Adipocyte (in vitro differentiated cells): ENCODE data around the gene GALNT14.

ENCODE experiments used
- DNase-seq: peaks from one replicate; pipeline ENCODE4 v3.0.0-alpha.2; 2015; ENCODE audit warnings: low read depth
- H3K27me3 ChIP-seq: replicated peaks from 2 replicates; pipeline ENCODE4 v1.7.0; 2013; ENCODE audit warnings: mild to moderate bottlenecking, low read length, moderate library complexity; ENCODE audit not compliant: control insufficient read depth, insufficient read depth
- H3K36me3 ChIP-seq: 2 replicates; pipeline ENCODE4 v1.7.0; 2013; ENCODE audit warnings: low read length, mild to moderate bottlenecking, moderate library complexity; ENCODE audit not compliant: control insufficient read depth, insufficient read depth, severe bottlenecking
- H3K4me1 ChIP-seq: 2 replicates; pipeline ENCODE4 v1.7.0; 2013; ENCODE audit warnings: mild to moderate bottlenecking, low read length, moderate library complexity; ENCODE audit not compliant: control insufficient read depth, insufficient read depth
- H3K4me3 ChIP-seq: 2 replicates; pipeline ENCODE4 v1.7.0; 2013; ENCODE audit warnings: mild to moderate bottlenecking, low read length, moderate library complexity
- H3K9ac ChIP-seq: 2 replicates; pipeline ENCODE4 v1.7.0; 2013; ENCODE audit warnings: mild to moderate bottlenecking, low read length, moderate library complexity
- H3K9me3 ChIP-seq: 2 replicates; pipeline ENCODE4 v1.7.0; 2013; ENCODE audit warnings: mild to moderate bottlenecking, low read length, moderate library complexity; ENCODE audit not compliant: control insufficient read depth

GALNT14 gene

GRCh38 chr2:31110431-31110830 lies 27.8 kb downstream of the GALNT14 start:
- no peak overlapping the region for H3K9ac ChIP-seq
- H3K4me3 ChIP-seq, result no peak overlapping the region
- peaks cover 8% of the 10 kb centered on the region for H3K4me1 ChIP-seq
- no peaks in the 10 kb centered on the region for H3K9me3 ChIP-seq
- H3K27me3 ChIP-seq, result peaks cover 3% of the 10 kb centered on the region
- no peaks in the 10 kb centered on the region for H3K36me3 ChIP-seq
- DNase-seq, result no peak

DNA sequence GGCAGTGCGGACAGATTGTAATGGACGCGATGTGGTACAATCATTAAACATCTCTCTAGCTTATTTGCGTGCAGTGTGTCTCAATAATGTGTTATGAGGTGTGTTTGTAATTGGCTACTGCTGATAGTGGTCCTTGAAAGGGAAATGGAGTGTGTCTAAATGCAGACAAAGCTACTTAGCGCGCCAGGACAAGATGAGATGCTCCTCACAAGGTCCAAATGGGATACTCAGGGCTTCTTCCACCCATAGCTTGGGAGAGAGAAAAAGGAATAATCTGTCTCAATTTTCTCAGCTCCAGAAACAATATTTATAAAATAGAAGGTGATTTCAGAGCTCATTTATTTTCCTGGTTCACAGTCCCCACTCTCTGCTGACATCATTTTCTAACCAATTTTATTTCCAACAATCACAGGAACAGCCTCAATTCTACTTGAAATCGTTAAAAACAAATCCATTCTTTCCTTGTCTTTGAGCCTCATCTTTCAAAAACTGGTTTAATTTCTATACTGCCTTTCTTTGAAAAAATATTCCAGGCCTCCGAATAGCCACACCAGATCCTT lies 28.5 kb downstream of the GALNT14 start:
- no peak for DNase-seq
- peaks cover 8% of the 10 kb centered on the region for H3K4me1 ChIP-seq
- H3K9me3 ChIP-seq, result no peaks in the 10 kb centered on the region
- H3K4me3 ChIP-seq, result no peak overlapping the region
- H3K27me3 ChIP-seq, result peaks cover 4% of the 10 kb centered on the region
- H3K9ac ChIP-seq, result no peak overlapping the region
- H3K36me3 ChIP-seq, result no peaks in the 10 kb centered on the region

DNA sequence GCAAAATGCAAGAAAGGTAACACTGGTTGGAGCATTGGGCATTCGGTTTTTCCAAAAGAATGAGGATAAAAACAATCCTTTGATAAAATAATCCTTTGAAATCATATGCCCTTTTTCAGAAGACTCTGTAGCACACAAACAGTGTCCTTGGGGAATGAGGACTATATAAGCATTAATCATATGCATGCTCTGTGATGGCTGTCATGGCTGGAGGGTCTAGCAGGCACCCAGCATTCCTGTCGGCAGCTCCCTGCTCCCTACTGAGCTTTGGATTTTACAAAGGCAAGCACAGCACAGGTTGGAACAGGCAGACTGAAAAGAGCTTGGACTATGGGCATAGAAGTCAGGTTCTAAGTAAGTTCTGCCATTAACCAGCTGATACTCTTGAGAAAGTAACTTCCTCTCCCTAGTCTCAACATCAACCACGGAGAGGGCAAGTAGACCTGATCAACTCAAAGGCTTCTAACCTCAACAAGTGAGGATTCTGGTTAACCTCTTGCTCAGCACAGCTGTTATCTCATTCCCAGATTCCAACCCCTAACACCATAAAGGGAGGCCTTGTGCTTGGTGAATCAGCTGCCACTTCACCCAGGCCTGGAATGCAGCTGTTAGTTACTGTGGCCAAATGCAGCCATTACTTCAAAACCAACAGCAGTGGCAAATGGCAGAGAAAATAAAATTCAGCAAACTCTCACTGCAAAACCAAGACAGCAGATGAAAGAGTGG lies 29.5 kb downstream of the GALNT14 start:
- no peak overlapping the region for H3K4me3 ChIP-seq
- no peak for DNase-seq
- H3K27me3 ChIP-seq, result peaks cover 7% of the 10 kb centered on the region

DNA sequence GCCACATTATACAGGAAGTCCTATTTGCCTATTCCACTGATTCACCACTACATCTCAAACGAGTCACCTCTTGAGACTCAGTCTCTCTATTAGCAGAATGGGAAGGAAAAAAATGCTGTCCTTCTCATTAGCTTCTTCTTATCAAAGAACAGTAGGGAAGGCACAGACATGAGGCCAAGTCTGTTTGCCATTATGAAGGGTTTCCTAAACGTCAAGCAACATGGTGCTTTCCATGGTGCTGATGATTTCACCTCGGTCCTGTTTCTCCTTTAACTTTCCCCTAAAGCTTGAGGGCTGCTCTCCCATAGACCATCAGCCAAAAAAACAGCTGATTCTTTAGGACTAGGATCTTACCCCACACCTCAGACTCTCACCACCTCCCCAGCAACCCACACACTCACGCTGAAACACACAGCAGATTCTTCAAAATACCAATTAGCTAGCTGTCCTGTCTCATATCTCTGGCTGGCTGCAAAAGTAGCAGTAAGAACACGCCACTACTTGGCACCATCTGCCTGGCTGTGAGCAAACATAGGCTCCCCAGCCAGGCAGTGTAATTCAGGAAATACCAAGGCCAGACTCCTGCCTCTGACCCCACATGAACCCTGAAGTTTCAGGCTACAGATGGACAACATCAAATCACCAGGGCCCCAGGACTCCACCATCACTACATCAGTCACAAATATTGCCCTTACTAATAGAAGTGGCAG lies 30.5 kb downstream of the GALNT14 start:
- peak; percentile 28 for DNase-seq
- Histone ChIP-seq H3K27me3 (peaks cover 13% of the 10 kb centered on the region), H3K9ac (no peak overlapping the region), H3K36me3 (no peaks in the 10 kb centered on the region), H3K4me3 (no peak overlapping the region), H3K9me3 (no peaks in the 10 kb centered on the region), H3K4me1 (peaks cover 8% of the 10 kb centered on the region)

More for the DNA sequence above, 29.5 kb downstream of the GALNT14 start:
- H3K9me3 ChIP-seq, result no peaks in the 10 kb centered on the region
- peaks cover 8% of the 10 kb centered on the region for H3K4me1 ChIP-seq
- H3K36me3 ChIP-seq, result no peaks in the 10 kb centered on the region
- no peak overlapping the region for H3K9ac ChIP-seq

DNA sequence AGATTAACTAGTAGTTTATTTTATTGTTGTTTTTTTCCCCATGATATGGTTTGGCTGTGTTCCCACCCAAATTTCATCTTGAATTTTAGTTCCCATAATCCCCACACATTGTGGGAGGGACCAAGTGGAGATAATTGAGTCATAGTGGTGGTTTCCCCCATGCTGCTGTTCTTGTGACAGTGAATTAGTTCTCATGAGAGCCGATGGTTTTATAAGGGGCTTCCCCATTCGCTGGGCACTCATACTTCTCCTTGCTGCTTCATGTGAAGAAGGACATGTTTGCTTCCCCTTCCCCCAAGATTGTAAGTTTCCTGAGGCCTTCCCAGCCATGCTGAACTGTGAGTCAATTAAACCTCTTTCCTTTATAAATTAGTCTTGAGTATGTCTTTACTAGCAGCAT lies 36.5 kb downstream of the GALNT14 start:
- H3K9ac ChIP-seq, result no peak overlapping the region
- no peaks in the 10 kb centered on the region for H3K36me3 ChIP-seq
- no peak for DNase-seq
- no peaks in the 10 kb centered on the region for H3K4me1 ChIP-seq
- no peak overlapping the region for H3K4me3 ChIP-seq
- no peaks in the 10 kb centered on the region for H3K9me3 ChIP-seq
- H3K27me3 ChIP-seq, result peaks cover 11% of the 10 kb centered on the region

DNA sequence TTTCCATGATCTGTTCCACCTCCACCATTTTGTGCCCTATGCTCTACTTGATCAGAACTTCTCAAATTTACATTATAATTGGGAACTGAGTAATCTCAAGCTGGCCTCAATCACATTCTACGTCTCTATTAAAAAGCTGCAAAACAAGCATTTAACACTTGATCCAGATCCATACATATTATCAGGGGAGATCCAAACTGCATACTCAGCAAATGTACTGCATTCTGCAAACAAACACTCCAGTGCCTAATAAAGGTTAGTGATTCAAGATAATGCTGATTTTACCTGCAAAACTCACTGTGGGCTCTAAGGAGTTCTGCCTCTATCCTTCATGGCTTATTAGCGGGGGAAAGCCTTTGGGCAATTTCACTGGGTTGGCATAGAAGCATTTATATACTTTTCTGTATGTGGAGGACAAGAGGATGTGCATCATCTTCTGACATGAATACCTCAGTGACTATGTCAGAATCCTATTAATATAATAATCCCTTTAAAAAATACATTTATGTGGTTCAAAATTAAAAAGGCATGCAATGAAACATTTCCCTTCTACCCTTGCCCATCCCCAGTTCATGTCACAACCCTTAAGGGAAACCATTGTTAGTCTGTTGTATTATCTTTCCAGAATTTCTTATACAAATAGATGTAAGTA lies 40.2 kb downstream of the GALNT14 start:
- H3K36me3 ChIP-seq, result no peaks in the 10 kb centered on the region
- no peak for DNase-seq
- no peak overlapping the region for H3K9ac ChIP-seq
- H3K4me1 ChIP-seq, result no peaks in the 10 kb centered on the region
- no peaks in the 10 kb centered on the region for H3K9me3 ChIP-seq
- peaks cover under 1% of the 10 kb centered on the region for H3K27me3 ChIP-seq
- no peak overlapping the region for H3K4me3 ChIP-seq

- no peak overlapping the region for H3K4me3 ChIP-seq
Observed at GRCh38 chr2:31090188-31090587, 48.1 kb downstream of the GALNT14 start.

GRCh38 chr2:31089645-31090044 lies 48.6 kb downstream of the GALNT14 start:
- Histone ChIP-seq H3K36me3 (no peaks in the 10 kb centered on the region), H3K9ac (no peak overlapping the region), H3K4me3 (no peak overlapping the region), H3K4me1 (no peaks in the 10 kb centered on the region), H3K27me3 (peaks cover 16% of the 10 kb centered on the region), H3K9me3 (peaks cover 3% of the 10 kb centered on the region)
- DNase-seq, result no peak

More at GRCh38 chr2:31090188-31090587, 48.1 kb downstream of the GALNT14 start:
- no peaks in the 10 kb centered on the region for H3K36me3 ChIP-seq
- no peaks in the 10 kb centered on the region for H3K4me1 ChIP-seq
- peaks cover 13% of the 10 kb centered on the region for H3K27me3 ChIP-seq
- no peak for DNase-seq
- H3K9me3 ChIP-seq, result peaks cover 3% of the 10 kb centered on the region
- no peak overlapping the region for H3K9ac ChIP-seq

DNA sequence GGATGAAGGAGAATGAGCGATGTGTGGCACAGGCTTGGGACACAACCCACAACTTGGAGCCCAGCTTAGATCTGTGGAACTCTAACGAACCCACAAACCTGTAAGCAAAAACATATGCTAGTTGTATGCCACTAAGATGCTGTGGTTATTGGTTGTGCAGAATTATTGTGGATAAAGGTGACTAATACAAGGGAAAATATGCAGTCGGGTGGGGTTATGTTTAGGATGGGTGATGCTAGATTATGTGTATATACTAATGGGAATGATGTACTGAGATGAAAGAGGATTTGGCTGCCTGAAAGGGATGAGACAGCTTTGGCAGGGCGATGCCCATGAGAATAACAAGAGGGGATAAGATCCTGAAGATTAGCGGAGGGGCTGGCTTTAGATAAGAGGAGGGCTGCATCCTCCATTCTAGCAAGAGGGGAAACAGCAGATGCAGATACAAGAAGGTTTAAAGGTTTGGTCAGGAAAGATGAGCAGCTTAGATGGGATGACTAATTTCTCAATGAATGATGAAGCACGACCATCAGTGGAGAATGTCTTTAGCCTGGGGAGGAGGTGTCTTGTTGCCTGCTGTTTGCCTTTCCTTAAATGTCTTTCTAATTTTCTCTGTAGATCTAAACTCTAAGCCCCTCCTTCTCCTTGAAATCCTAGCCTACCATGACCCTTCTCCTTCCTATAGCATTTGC lies 49.6 kb downstream of the GALNT14 start:
- H3K9me3 ChIP-seq, result peaks cover 3% of the 10 kb centered on the region
- no peaks in the 10 kb centered on the region for H3K4me1 ChIP-seq
- no peak overlapping the region for H3K4me3 ChIP-seq
- DNase-seq, result no peak
- no peaks in the 10 kb centered on the region for H3K36me3 ChIP-seq
- peaks cover 16% of the 10 kb centered on the region for H3K27me3 ChIP-seq
- H3K9ac ChIP-seq, result no peak overlapping the region

- no peaks in the 10 kb centered on the region for H3K36me3 ChIP-seq
- no peak overlapping the region for H3K9ac ChIP-seq
- H3K4me3 ChIP-seq, result no peak overlapping the region
- H3K27me3 ChIP-seq, result peaks cover 17% of the 10 kb centered on the region
- H3K4me1 ChIP-seq, result no peaks in the 10 kb centered on the region
- peaks cover 3% of the 10 kb centered on the region for H3K9me3 ChIP-seq
- DNase-seq, result no peak
Observed at GRCh38 chr2:31087491-31087890, 50.7 kb downstream of the GALNT14 start.

DNA sequence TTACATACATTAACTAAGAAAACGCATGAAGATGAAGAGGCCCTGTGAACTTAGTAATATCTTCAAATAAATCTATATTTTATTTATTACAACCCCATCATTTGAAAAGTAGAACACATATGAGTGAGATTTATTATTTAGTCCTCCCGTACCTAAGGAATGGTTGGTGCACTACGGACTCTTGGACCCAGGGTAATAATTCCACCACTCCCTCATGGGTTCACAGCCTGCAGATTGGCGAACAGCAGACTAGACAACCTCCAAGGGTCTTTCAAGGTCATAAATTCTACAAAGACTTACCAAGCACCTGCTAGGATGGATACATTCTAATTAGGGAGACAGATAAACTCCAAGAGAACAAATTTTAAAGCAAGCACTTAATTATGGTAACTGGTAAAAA lies 51.6 kb downstream of the GALNT14 start:
- Histone ChIP-seq H3K4me1 (no peaks in the 10 kb centered on the region), H3K9ac (no peak overlapping the region), H3K27me3 (peaks cover 17% of the 10 kb centered on the region), H3K36me3 (no peaks in the 10 kb centered on the region), H3K9me3 (peaks cover 3% of the 10 kb centered on the region), H3K4me3 (no peak overlapping the region)
- DNase-seq, result no peak
